HTERT RPE-1 (cell line): ENCODE results near the gene UBTD1.
"Not testable (repeated sequence)": the region's sequence is repeated elsewhere in the genome, so short reads cannot be mapped to it uniquely, and the experiment has no call there.

Experiments
- in situ Hi-C: fragments of 300-500 bp; cut with MboI; formaldehyde crosslinking; loops from 4 replicates; pipeline ENCODE4 v1.14.3; 2020; ENCODE audit warnings: low sequenced_read_pairs

UBTD1 gene

DNA sequence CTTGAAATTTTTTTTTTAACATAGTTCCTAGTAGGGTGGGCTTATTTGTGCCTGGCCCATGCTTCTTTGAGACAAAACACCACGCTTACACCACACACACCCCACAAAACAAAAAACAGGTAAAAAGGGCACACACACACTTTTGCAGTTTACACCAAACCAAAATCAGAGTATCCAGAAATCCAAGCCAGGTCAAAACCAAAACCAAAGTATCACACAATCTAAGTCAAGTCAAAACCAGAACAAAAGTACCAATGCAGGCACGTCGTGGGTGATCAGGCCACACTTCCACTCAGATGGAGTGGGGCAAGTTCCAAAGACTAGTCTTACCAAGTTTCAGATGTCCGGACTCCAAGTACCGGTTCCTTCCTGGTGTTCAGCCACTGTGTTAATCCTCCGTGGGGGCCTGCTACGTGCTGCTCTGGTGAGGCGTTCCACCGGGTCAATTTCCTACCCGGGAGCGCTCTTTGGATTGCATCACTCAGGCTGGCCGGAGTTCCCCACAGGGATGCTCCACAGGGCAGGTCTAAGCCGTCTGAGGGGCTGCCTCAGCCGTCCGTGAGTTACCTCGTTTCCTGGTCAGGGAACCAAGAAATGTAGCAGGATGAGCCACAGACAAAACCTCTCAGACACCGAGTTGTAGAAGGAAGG lies 62.1 kb downstream of the UBTD1 start:
- in situ Hi-C loops = not testable (repeated sequence)

GRCh38 chr10:97561386-97562077 lies 62.8 kb downstream of the UBTD1 start:
- in situ Hi-C loops = not testable (repeated sequence)

GRCh38 chr10:97562329-97562728 lies 63.6 kb downstream of the UBTD1 start:
- in situ Hi-C loops = not testable (repeated sequence)

- in situ Hi-C loops = no loop called here
These were observed 64.6 kb downstream of the UBTD1 start for GRCh38 chr10:97563337-97563736.

- in situ Hi-C loops = no loop called here
These were observed 66.1 kb downstream of the UBTD1 start for GRCh38 chr10:97564776-97565175.

DNA sequence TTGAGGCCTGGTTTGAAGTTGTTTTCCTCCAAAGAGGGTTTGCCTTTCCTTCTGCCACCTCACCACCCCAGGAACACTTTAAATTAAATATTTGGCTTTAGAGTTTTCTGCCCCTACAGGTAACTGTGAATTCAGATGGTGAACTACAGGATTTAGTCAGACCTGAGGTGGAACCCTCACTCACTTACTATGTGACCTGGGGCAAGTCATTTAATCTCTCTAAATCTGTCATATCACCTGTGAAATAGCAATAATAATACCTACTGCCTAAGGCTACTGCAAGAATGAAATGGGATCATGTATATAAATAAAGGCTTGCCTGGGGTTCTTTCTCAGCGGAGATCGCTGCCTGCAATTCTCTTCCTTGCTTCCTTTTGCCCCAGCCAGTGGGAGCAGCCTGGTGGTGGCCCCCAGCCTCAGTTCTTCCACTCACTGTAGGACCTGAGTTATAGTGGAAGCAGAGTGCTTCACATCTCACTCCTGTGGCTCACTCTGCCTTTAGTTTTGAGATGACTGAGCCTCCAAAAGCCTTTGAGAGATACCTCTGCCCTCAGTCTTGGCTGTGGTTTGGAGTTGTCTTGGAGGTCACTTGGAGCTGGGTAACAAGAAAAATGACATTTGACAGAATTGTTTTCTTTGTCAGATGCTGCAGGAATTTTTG lies 67.7 kb downstream of the UBTD1 start:
- in situ Hi-C loops = no loop called here

DNA sequence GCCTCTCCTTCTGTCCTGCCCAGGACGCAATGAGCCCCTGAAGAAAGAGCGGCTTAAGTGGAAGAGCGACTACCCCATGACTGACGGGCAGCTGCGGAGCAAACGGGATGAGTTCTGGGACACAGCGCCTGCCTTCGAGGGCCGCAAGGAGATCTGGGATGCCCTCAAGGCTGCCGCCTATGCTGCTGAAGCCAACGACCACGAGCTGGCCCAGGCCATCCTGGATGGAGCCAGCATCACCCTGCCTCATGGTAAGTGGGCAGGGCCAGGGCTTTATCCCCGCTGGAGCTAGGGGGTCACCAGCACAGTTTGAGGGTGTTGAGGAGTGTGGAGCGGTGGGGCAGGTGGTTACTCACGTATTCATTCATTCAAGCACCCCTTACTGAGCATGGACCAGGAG lies 69.2 kb downstream of the UBTD1 start:
- in situ Hi-C loops = no loop called here

DNA sequence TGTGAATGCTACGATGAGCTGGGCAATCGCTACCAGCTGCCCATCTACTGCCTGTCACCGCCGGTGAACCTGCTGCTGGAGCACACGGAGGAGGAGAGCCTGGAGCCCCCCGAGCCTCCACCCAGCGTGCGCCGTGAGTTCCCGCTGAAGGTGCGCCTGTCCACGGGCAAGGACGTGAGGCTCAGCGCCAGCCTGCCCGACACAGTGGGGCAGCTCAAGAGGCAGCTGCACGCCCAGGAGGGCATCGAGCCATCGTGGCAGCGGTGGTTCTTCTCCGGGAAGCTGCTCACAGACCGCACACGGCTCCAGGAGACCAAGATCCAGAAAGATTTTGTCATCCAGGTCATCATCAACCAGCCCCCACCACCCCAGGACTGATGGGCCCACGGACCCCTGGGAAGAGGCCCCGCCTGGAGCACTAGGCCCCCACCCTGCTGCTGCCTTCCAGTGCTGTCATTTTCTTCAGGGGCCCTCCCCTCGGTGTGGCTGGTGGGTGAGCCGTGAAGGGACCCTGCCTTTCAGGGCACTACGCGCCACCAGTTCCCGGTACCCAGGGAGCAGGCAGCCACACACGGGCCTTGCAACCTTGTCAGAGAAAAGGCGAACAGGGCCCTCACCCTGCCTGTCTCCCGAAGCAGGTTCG lies 71.5 kb downstream of the UBTD1 start:
- in situ Hi-C loops = no loop called here

GRCh38 chr10:97570789-97571471 lies 72.2 kb downstream of the UBTD1 start:
- in situ Hi-C loops = no loop called here

GRCh38 chr10:97571622-97572021 lies 72.9 kb downstream of the UBTD1 start:
- in situ Hi-C loops = no loop called here

GRCh38 chr10:97572214-97572989 lies 73.7 kb downstream of the UBTD1 start, which contains the start of gene ANKRD2:
ANKRD2 (plus strand) TSS chr10:97572779; CDS start chr10:97572789, 10 bp downstream.
- in situ Hi-C loops = no loop called here

GRCh38 chr10:97573021-97573420 lies 74.3 kb downstream of the UBTD1 start:
- in situ Hi-C loops = no loop called here

DNA sequence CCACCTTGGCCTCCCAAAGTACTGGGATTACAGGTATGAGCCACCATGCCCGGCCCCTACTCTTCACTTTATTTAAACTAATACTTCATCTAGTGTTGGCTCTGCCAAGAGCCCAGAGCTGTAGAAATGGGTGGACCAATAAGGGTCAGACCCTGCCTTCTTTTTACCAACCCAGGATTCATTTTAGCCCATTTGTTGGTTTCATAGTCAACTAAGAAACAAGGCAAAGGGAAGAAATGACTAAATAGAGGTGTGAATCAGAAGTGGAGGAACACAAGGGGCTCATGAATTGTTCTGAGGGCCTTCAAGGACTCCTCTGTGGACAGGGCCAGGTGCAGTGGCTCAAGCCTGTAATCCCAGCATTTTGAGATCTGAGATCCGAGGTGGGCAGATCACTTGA lies 74.9 kb downstream of the UBTD1 start:
- in situ Hi-C loops = no loop called here

GRCh38 chr10:97574374-97575126 lies 75.8 kb downstream of the UBTD1 start:
- in situ Hi-C loops = no loop called here

- in situ Hi-C loops = no loop called here
These were observed 76.5 kb downstream of the UBTD1 start for GRCh38 chr10:97575127-97575668.

- in situ Hi-C loops = not testable (repeated sequence)
These were observed 77.8 kb downstream of the UBTD1 start for GRCh38 chr10:97576487-97576886.

GRCh38 chr10:97577701-97578100 lies 79.0 kb downstream of the UBTD1 start:
- in situ Hi-C loops = no loop called here

GRCh38 chr10:97578171-97578844 lies 79.6 kb downstream of the UBTD1 start:
- in situ Hi-C loops = no loop called here
